NCI-H345 treated with DMSO at 0.1 percent for 48 hours (cell line): Measurements from ENCODE around the gene KRTAP2-4.
"Not testable (repeated sequence)": the region's sequence is repeated elsewhere in the genome, so short reads cannot be mapped to it uniquely, and the experiment has no call there.

ENCODE experiments used
- DNase-seq: peaks from one replicate; lab custom pipeline; 2025; ENCODE audit not compliant: unreplicated experiment; lab: John Stamatoyannopoulos, UW

Gene KRTAP2-4

GRCh38 chr17:41037853-41038350 is 27.8 kb downstream of the KRTAP2-4 start:
- DNase-seq = no peak

GRCh38 chr17:41034346-41034935 is 31.2 kb downstream of the KRTAP2-4 start, which contains the start of gene KRTAP1-3:
Gene KRTAP1-3 (minus strand): TSS chr17:41034874. CDS start chr17:41034821, 53 bp downstream.
- DNase-seq = not testable (repeated sequence)

GRCh38 chr17:41029633-41030245 is 35.9 kb downstream of the KRTAP2-4 start, which contains the start of gene KRTAP1-4:
Gene KRTAP1-4 (minus strand): TSS chr17:41030195. CDS start chr17:41030078, 117 bp downstream.
- no peak for DNase-seq

GRCh38 chr17:41026715-41027471 is 38.8 kb downstream of the KRTAP2-4 start, which contains the start of gene KRTAP1-5:
Gene KRTAP1-5 (minus strand): TSS chr17:41027208. CDS start chr17:41027155, 53 bp downstream.
- DNase-seq = no peak

- no peak for DNase-seq
Measured at GRCh38 chr17:41024697-41025096, 41.0 kb downstream of the KRTAP2-4 start.

- DNase-seq = no peak
Measured at GRCh38 chr17:41020336-41020735, 45.3 kb downstream of the KRTAP2-4 start.

GRCh38 chr17:41019415-41019814 is 46.3 kb downstream of the KRTAP2-4 start:
- no peak for DNase-seq

GRCh38 chr17:41018541-41018940 is 47.1 kb downstream of the KRTAP2-4 start:
- DNase-seq = no peak

- no peak for DNase-seq
Measured at GRCh38 chr17:41016578-41017215, 49.0 kb downstream of the KRTAP2-4 start.

GRCh38 chr17:41015454-41015853 is 50.2 kb downstream of the KRTAP2-4 start:
- no peak for DNase-seq
